Mesenchymal stem cell (in vitro differentiated cells and primary cell): ENCODE results near the gene DNAH11.

Source experiments
- DNase-seq: peaks from one replicate; pipeline ENCODE4 v3.0.0-alpha.2; 2013
- H2AFZ ChIP-seq: one replicate; pipeline ENCODE4 v1.6.1; 2013; ENCODE audit warnings: low read depth, mild to moderate bottlenecking, control low read depth, inconsistent platforms, low read length, moderate library complexity
- H2AK5ac ChIP-seq: 2 replicates; pipeline ENCODE4 v1.6.1; 2013; ENCODE audit warnings: low read length, moderate library complexity, mild to moderate bottlenecking, inconsistent platforms; ENCODE audit not compliant: severe bottlenecking
- H2BK120ac ChIP-seq: one replicate; pipeline ENCODE4 v1.6.1; 2013; ENCODE audit warnings: low read depth, mild to moderate bottlenecking, inconsistent platforms, low read length, moderate library complexity
- H2BK12ac ChIP-seq, 2 experiments: one replicate each; pipeline ENCODE4 v1.6.1; 2013; ENCODE audit warnings: inconsistent platforms in 2 of 2, low read length in 2 of 2, mild to moderate bottlenecking in 2 of 2, moderate library complexity in 2 of 2, control low read depth in 1 of 2
- H2BK15ac ChIP-seq: one replicate; pipeline ENCODE4 v1.6.1; 2013; ENCODE audit warnings: mild to moderate bottlenecking, low read depth, inconsistent platforms; ENCODE audit not compliant: poor library complexity, severe bottlenecking
- H2BK5ac ChIP-seq: 2 replicates; pipeline ENCODE4 v1.6.1; 2013; ENCODE audit warnings: low read depth, mild to moderate bottlenecking, low read length, control low read depth, inconsistent platforms; ENCODE audit not compliant: poor library complexity, severe bottlenecking
- H3K14ac ChIP-seq, 2 experiments: one replicate each; pipeline ENCODE4 v1.6.1; 2013; ENCODE audit warnings: inconsistent platforms in 2 of 2, low read length in 2 of 2, control low read depth in 1 of 2, mild to moderate bottlenecking in 1 of 2, moderate library complexity in 1 of 2
- H3K18ac ChIP-seq, 2 experiments: one replicate each; pipeline ENCODE4 v1.6.1; 2013; ENCODE audit warnings: inconsistent platforms in 2 of 2, low read length in 2 of 2, control low read depth in 1 of 2, low read depth in 1 of 2, mild to moderate bottlenecking in 1 of 2
- H3K23ac ChIP-seq, 2 experiments: one replicate each; pipeline ENCODE4 v1.6.1; 2013; ENCODE audit warnings: inconsistent platforms in 2 of 2, low read length in 2 of 2, mild to moderate bottlenecking in 2 of 2, moderate library complexity in 2 of 2, control low read depth in 1 of 2
- H3K27ac ChIP-seq: 2 replicates; pipeline ENCODE4 v1.5.1; 2013; ENCODE audit warnings: mild to moderate bottlenecking, moderate library complexity, low read length, control low read depth, inconsistent platforms; ENCODE audit not compliant: poor library complexity, severe bottlenecking
- H3K27me3 ChIP-seq, 2 experiments: 2 replicates each; pipeline versions ENCODE4 v1.6.1 to v1.7.0; 2013; ENCODE audit warnings: low read length in 2 of 2, mild to moderate bottlenecking in 2 of 2, moderate library complexity in 2 of 2, control low read depth in 1 of 2, inconsistent platforms in 1 of 2; ENCODE audit not compliant: control insufficient read depth in 1 of 2, insufficient read depth in 1 of 2
- H3K36me3 ChIP-seq, 2 experiments: 2 replicates each; pipeline versions ENCODE4 v1.6.1 to v1.7.0; 2013; ENCODE audit warnings: low read length in 2 of 2, control low read depth in 1 of 2, inconsistent platforms in 1 of 2, low read depth in 1 of 2, mild to moderate bottlenecking in 1 of 2; ENCODE audit not compliant: insufficient read depth in 2 of 2, control insufficient read depth in 1 of 2
- H3K4ac ChIP-seq, 2 experiments: one replicate each; pipeline ENCODE4 v1.6.1; 2013; ENCODE audit warnings: inconsistent platforms in 2 of 2, low read length in 2 of 2, mild to moderate bottlenecking in 2 of 2, moderate library complexity in 2 of 2, control low read depth in 1 of 2, low read depth in 1 of 2
- H3K4me1 ChIP-seq: 2 replicates; pipeline ENCODE4 v1.6.1; 2013; ENCODE audit warnings: low read depth, low read length, control low read depth; ENCODE audit not compliant: control insufficient read depth, insufficient read depth
- H3K4me2 ChIP-seq: 2 replicates; pipeline ENCODE4 v1.6.1; 2013; ENCODE audit warnings: low read length, mild to moderate bottlenecking, inconsistent platforms; ENCODE audit not compliant: poor library complexity, severe bottlenecking
- H3K4me3 ChIP-seq, 2 experiments: 2 replicates each; pipeline versions ENCODE4 v1.5.1 to v1.7.0; 2013; ENCODE audit warnings: low read length in 2 of 2, mild to moderate bottlenecking in 2 of 2, control low read depth in 1 of 2, low read depth in 1 of 2; ENCODE audit not compliant: insufficient read depth in 1 of 2
- H3K79me1 ChIP-seq: replicated peaks from 2 replicates; pipeline ENCODE4 v1.6.1; 2013; ENCODE audit warnings: mild to moderate bottlenecking, control low read depth, low read length, inconsistent platforms; ENCODE audit not compliant: poor library complexity, severe bottlenecking
- H3K9ac ChIP-seq: 2 replicates; pipeline ENCODE4 v1.7.0; 2013; ENCODE audit warnings: mild to moderate bottlenecking, low read length, moderate library complexity
- H3K9me3 ChIP-seq: 2 replicates; pipeline ENCODE4 v1.7.0; 2013; ENCODE audit warnings: mild to moderate bottlenecking, low read length; ENCODE audit not compliant: control insufficient read depth
- H4K8ac ChIP-seq: one replicate; pipeline ENCODE4 v1.6.1; 2013; ENCODE audit warnings: inconsistent platforms, mild to moderate bottlenecking, low read length, moderate library complexity
- H4K91ac ChIP-seq: one replicate; pipeline ENCODE4 v1.6.1; 2013; ENCODE audit warnings: mild to moderate bottlenecking, low read length, inconsistent platforms
- WGBS: methylation state at CpG from one replicate; pipeline ENCODE4 v1.1.7; 2013; ENCODE audit warnings: mixed read lengths; 5-methylcytosine and 5-hydroxymethylcytosine counted together

The DNAH11 gene

DNA sequence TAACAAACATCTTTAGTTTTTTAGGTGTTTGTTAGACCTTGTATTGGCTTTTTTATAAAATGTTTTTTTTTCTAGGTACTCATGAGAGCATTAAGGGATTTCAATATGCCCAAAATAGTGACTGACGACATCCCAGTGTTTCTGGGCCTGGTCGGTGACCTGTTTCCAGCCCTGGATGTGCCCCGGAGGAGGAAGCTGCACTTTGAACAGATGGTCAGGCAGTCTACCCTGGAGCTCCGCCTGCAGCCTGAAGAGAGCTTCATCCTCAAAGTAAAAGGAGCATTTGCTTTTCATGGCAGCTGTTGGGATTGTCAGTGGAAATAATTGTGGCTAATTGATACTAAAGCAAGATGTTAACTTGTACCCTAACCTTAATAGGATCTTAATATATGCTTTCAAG lies 161.5 kb downstream of the DNAH11 start:
- WGBS: 67% methylated on average over 3 of the region's 4 CpGs

DNA sequence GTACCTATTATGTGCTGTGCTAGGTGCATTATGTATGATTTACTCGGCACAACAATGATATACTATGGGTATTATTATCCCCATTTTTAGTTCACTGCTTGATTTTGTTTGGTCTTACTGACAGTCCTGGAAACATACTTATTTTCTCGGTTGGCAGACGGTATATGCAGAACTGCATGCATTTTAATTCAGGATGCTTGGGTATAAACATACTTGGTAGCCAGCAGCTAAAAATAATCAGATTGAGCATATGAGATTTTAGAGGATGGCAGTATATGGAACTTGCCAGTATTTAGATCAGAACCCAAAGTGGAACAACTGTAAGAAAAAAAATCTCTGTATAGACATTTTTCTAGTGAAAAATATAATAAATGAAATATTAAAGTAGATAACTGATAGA lies 163.3 kb downstream of the DNAH11 start:
- Histone ChIP-seq H3K4me1 (no peaks in the 10 kb centered on the region), H4K91ac (no peak overlapping the region), H3K4ac (no peak overlapping the region), H2BK15ac (no peak overlapping the region), H3K14ac (no peak overlapping the region), H2BK120ac (no peak overlapping the region), H2AK5ac (no peak overlapping the region), H4K8ac (no peak overlapping the region), H3K79me1 (no peaks in the 10 kb centered on the region), H3K9ac (no peak overlapping the region), H3K27me3 (no peaks in the 10 kb centered on the region), H2BK12ac (no peak overlapping the region), H2BK5ac (no peak overlapping the region), H3K27ac (no peak overlapping the region), H3K9me3 (no peaks in the 10 kb centered on the region), H3K36me3 (no peaks in the 10 kb centered on the region), H3K18ac (no peak overlapping the region), H3K4me3 (no peak overlapping the region), H3K23ac (no peak overlapping the region), H3K4me2 (no peak overlapping the region), H2AFZ (no peak overlapping the region)
- WGBS: over 99% methylated on average over 3 of the region's 3 CpGs
- no peak for DNase-seq

More for the DNA sequence above, 161.5 kb downstream of the DNAH11 start:
- Histone ChIP-seq H2AK5ac (no peak overlapping the region), H3K18ac (no peak overlapping the region), H3K23ac (no peak overlapping the region), H3K4ac (no peak overlapping the region), H2BK120ac (no peak overlapping the region), H3K14ac (no peak overlapping the region), H2BK5ac (no peak overlapping the region), H3K4me3 (no peak overlapping the region), H2AFZ (no peak overlapping the region), H3K27me3 (no peaks in the 10 kb centered on the region), H3K79me1 (no peaks in the 10 kb centered on the region), H2BK15ac (no peak overlapping the region), H3K27ac (no peak overlapping the region), H4K91ac (no peak overlapping the region), H3K4me1 (no peaks in the 10 kb centered on the region), H2BK12ac (no peak overlapping the region), H3K9me3 (no peaks in the 10 kb centered on the region), H3K9ac (no peak overlapping the region), H3K4me2 (no peak overlapping the region), H4K8ac (no peak overlapping the region), H3K36me3 (no peaks in the 10 kb centered on the region)
- DNase-seq: no peak

DNA sequence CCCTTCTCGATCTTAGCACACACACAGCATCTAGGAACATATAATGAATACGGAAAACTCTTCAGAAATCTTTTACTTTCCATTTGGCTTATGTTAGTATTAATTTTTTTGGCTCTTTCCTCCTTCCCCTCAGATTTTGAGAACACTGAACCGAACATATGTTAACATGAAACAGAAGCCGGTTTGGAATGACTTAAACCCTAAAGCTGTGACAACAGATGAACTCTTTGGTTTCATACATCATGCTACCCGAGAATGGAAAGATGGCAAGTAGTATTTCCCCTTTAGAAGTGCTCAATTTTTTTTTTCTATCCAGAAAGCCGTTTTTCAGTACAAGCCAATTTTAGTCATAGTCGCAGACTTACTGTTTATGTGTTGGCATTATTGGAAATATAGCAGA lies 164.7 kb downstream of the DNAH11 start:
- no peak overlapping the region for H3K4me2 ChIP-seq
- H3K36me3 ChIP-seq: no peaks in the 10 kb centered on the region
- no peaks in the 10 kb centered on the region for H3K9me3 ChIP-seq
- no peak overlapping the region for H3K4ac ChIP-seq
- H2AK5ac ChIP-seq: no peak overlapping the region
- H2AFZ ChIP-seq: no peak overlapping the region
- no peak overlapping the region for H3K23ac ChIP-seq
- H3K27me3 ChIP-seq: no peaks in the 10 kb centered on the region
- no peaks in the 10 kb centered on the region for H3K4me1 ChIP-seq
- no peak overlapping the region for H3K27ac ChIP-seq
- H2BK15ac ChIP-seq: no peak overlapping the region
- no peak overlapping the region for H3K4me3 ChIP-seq
- no peak overlapping the region for H4K91ac ChIP-seq
- no peak overlapping the region for H2BK12ac ChIP-seq
- H3K9ac ChIP-seq: no peak overlapping the region
- no peaks in the 10 kb centered on the region for H3K79me1 ChIP-seq
- no peak overlapping the region for H4K8ac ChIP-seq
- 92% methylated on average over 5 of the region's 7 CpGs for WGBS
- no peak overlapping the region for H2BK5ac ChIP-seq
- DNase-seq: no peak
- no peak overlapping the region for H3K14ac ChIP-seq
- H3K18ac ChIP-seq: no peak overlapping the region
- H2BK120ac ChIP-seq: no peak overlapping the region

DNA sequence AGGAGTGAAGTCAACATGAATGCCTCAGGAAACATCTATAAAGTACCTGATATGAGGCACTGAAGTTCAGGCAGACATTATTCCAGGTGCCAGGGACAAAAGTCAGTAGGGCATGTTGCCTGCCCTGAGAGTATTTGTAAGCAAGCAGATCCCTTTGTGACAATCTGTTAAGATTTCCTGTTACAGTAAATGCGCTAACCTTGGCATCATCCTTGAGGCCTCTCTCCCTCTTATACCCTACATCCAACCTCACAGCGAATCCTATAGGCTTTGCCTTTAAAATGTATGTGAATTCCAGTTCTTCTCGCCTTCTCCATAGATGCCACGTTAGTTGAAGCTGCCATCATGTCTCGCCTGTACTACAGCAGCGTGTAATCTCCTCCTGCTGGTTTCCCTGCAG lies 165.3 kb downstream of the DNAH11 start:
- no peaks in the 10 kb centered on the region for H3K4me1 ChIP-seq
- no peak overlapping the region for H2BK5ac ChIP-seq
- H3K4me2 ChIP-seq: no peak overlapping the region
- no peaks in the 10 kb centered on the region for H3K9me3 ChIP-seq
- H2AK5ac ChIP-seq: no peak overlapping the region
- H3K18ac ChIP-seq: no peak overlapping the region
- no peak overlapping the region for H3K9ac ChIP-seq
- H4K8ac ChIP-seq: no peak overlapping the region
- WGBS: 84% methylated on average over 6 of the region's 6 CpGs
- H3K36me3 ChIP-seq: no peaks in the 10 kb centered on the region
- no peak overlapping the region for H3K4me3 ChIP-seq
- no peak overlapping the region for H3K23ac ChIP-seq
- H3K14ac ChIP-seq: no peak overlapping the region
- no peak overlapping the region for H2BK15ac ChIP-seq
- H3K27ac ChIP-seq: no peak overlapping the region
- H2BK12ac ChIP-seq: no peak overlapping the region
- no peak overlapping the region for H4K91ac ChIP-seq
- H3K27me3 ChIP-seq: no peaks in the 10 kb centered on the region
- no peak overlapping the region for H3K4ac ChIP-seq
- no peaks in the 10 kb centered on the region for H3K79me1 ChIP-seq
- DNase-seq: no peak
- H2AFZ ChIP-seq: no peak overlapping the region
- H2BK120ac ChIP-seq: no peak overlapping the region
